K562 (cell line): ENCODE measurements around the gene IRS1. TPM values are rescaled to one million over a fixed set of nuclear protein-coding genes. Genes with fewer than 3 reads are reported as not detected.

ENCODE experiments used
- ATAC-seq: fragments of 200-7000 bp; cut with Tn5 transposase; 3 replicates; pipeline ENCODE4 v1.9.1; 2020; ENCODE audit warnings: moderate library complexity
- BruUV-seq: library from RNA; stranded (reverse); fragments of 400-500 nt; replicated peaks from 2 replicates; lab custom pipeline; 2021; lab: Mats Ljungman, UMichigan
- CTCF ChIA-PET: fragments of 300-600 bp; formaldehyde crosslinking; extraction: SDS; loops from one replicate; lab custom pipeline; 2021; ENCODE audit warnings: low intra/inter-chr PET ratio; lab: Yijun Ruan, JAX
- POLR2A ChIA-PET: fragments of 300-600, 350-650 bp; sonication (Branson Sonifier 250); formaldehyde crosslinking; extraction: SDS; loops from one replicate; lab custom pipeline; 2021; ENCODE audit warnings: antibody characterized with exemption, inconsistent platforms; lab: Yijun Ruan, JAX
- DNase-seq, 4 experiments: peaks; one replicate each; pipeline versions ENCODE4 v3.0.0 to v3.0.0-alpha.2; 2011 to 2018; ENCODE audit warnings: low spot score in 3 of 4, mixed read lengths in 3 of 4; ENCODE audit errors: extremely low read depth in 1 of 4
- FAIRE-seq: peaks from 2 replicates; lab custom pipeline; 2011; peaks lifted over from hg19 to GRCh38; lab: Jason Lieb, UNC
- H2AFZ ChIP-seq: 2 replicates; pipeline ENCODE4 v1.6.0; 2011; ENCODE audit warnings: low read depth, low read length, control low read depth, inconsistent platforms
- H3K27ac ChIP-seq: fragments of 200-600 bp; 3 replicates; pipeline ENCODE4 v1.8.0; 2011; ENCODE audit warnings: low read depth, mild to moderate bottlenecking, control low read depth, inconsistent platforms, low read length, moderate library complexity, mixed read lengths; ENCODE audit errors: extremely low read depth
- H3K27me3 ChIP-seq, 2 experiments: fragments of 300-600 bp in 1 of 2; 2 replicates in 1 of 2; 3 replicates in 1 of 2; pipeline versions ENCODE4 v1.6.0 to v1.8.0; 2011; ENCODE audit warnings: inconsistent platforms in 2 of 2, low read length in 2 of 2, mild to moderate bottlenecking in 1 of 2, mixed read lengths in 1 of 2, moderate library complexity in 1 of 2; ENCODE audit not compliant: control insufficient read depth in 2 of 2, insufficient read depth in 2 of 2
- H3K36me3 ChIP-seq: fragments of 300-600 bp; 3 replicates; pipeline ENCODE4 v1.8.0; 2011; ENCODE audit warnings: mild to moderate bottlenecking, low read length, inconsistent platforms; ENCODE audit not compliant: control insufficient read depth, insufficient read depth
- H3K4me1 ChIP-seq, 2 experiments: fragments of 200-600 bp in 1 of 2; replicated peaks in 1 of 2; 2 replicates in 1 of 2; 3 replicates in 1 of 2; pipeline versions ENCODE4 v1.5.1 to v1.8.0; 2011; ENCODE audit warnings: inconsistent platforms in 2 of 2, low read length in 2 of 2, mild to moderate bottlenecking in 1 of 2, mixed read lengths in 1 of 2, moderate library complexity in 1 of 2; ENCODE audit not compliant: control insufficient read depth in 2 of 2, insufficient read depth in 2 of 2
- H3K4me2 ChIP-seq: 2 replicates; pipeline ENCODE4 v1.6.1; 2011; ENCODE audit warnings: low read length, control low read depth, inconsistent platforms, mixed read lengths; ENCODE audit not compliant: insufficient read depth
- H3K4me3 ChIP-seq: fragments of 200-600 bp; sonication (generic), shearing (Covaris generic); 2 replicates; pipeline ENCODE4 v1.5.1; 2016; ENCODE audit warnings: control low read depth, inconsistent platforms
- H3K79me2 ChIP-seq: fragments of 200-600 bp; 3 replicates; pipeline ENCODE4 v1.8.0; 2011; ENCODE audit warnings: low read length, inconsistent platforms; ENCODE audit not compliant: control insufficient read depth, insufficient read depth
- H3K9ac ChIP-seq, 2 experiments: 2 replicates each; pipeline versions ENCODE4 v1.6.0 to v1.6.1; 2011; ENCODE audit warnings: low read depth in 2 of 2, low read length in 2 of 2, control low read depth in 1 of 2, inconsistent platforms in 1 of 2, mild to moderate bottlenecking in 1 of 2, mixed read lengths in 1 of 2; ENCODE audit not compliant: insufficient read depth in 1 of 2
- H3K9me1 ChIP-seq: one replicate; pipeline ENCODE4 v1.6.0; 2011; ENCODE audit warnings: inconsistent platforms, mild to moderate bottlenecking, low read length, moderate library complexity; ENCODE audit not compliant: control insufficient read depth, insufficient read depth
- H3K9me3 ChIP-seq: replicated peaks from 2 replicates; pipeline ENCODE4 v1.5.1; 2011; ENCODE audit warnings: low read depth, low read length, inconsistent platforms; ENCODE audit not compliant: control insufficient read depth, insufficient read depth
- H4K20me1 ChIP-seq: replicated peaks from 2 replicates; pipeline ENCODE4 v1.6.1; 2011; ENCODE audit warnings: low read length, inconsistent platforms, mixed read lengths; ENCODE audit not compliant: control insufficient read depth, insufficient read depth
- CBX1 ChIP-seq: sonication (generic); IDR thresholded peaks from 2 replicates; pipeline ENCODE4 v1.6.1; 2016; ENCODE audit warnings: antibody characterized with exemption, low read depth, mild to moderate bottlenecking
- ERF ChIP-seq: fragments of 450-650 bp; formaldehyde crosslinking; IDR thresholded peaks from 2 replicates; pipeline ENCODE4 v1.4.0; 2020; ENCODE audit warnings: mild to moderate bottlenecking, mixed read lengths
- HDAC8 ChIP-seq: fragments of 450-650 bp; IDR thresholded peaks from 2 replicates; pipeline ENCODE4 v1.6.1; 2016; ENCODE audit warnings: mild to moderate bottlenecking, missing genetic modification characterization, moderate library complexity, missing compliant biosample characterization
- MAFK ChIP-seq: IDR thresholded peaks from 2 replicates; pipeline ENCODE4 v1.6.1; 2011; ENCODE audit warnings: low read length, improper control_type of control experiment
- RAD51 ChIP-seq: fragments of 450-650 bp; IDR thresholded peaks from 2 replicates; pipeline ENCODE4 v1.7.1; 2016; ENCODE audit warnings: low read depth, mild to moderate bottlenecking, borderline replicate concordance
- SMARCA5 ChIP-seq: fragments of 450-650 bp; IDR thresholded peaks from 2 replicates; pipeline ENCODE4 v1.6.1; 2016
- ZC3H11A ChIP-seq: IDR thresholded peaks from 2 replicates; pipeline ENCODE4 v1.6.1; 2012; ENCODE audit warnings: low read depth, low read length, improper control_type of control experiment
- WGBS: fragments of 100-300 bp; shearing (Covaris generic); methylation state at CpG from one replicate; pipeline ENCODE4 v1.1.6; 2016; ENCODE audit warnings: low coverage, mixed read lengths; ENCODE audit not compliant: insufficient coverage; ENCODE audit errors: missing lambda C conversion rate; 5-methylcytosine and 5-hydroxymethylcytosine counted together
- in situ Hi-C: fragments of 300-500 bp; cut with MboI; formaldehyde crosslinking; loops from 4 replicates; pipeline ENCODE4 v1.15.0; 2018; ENCODE audit warnings: inconsistent platforms, mixed read lengths
- intact Hi-C: fragments of 100-400 bp; cut with micrococcal nuclease; formaldehyde crosslinking; loops from 2 replicates; pipeline ENCODE4 v1.14.2; 2022
- polyA plus RNA-seq, 8 experiments: library from polyadenylated mRNA; depleted of rRNA in 4 of 8; stranded (reverse) in 5 of 8; unstranded in 3 of 8; fragments of >200 nt; fragmentation: Nextera tagmentation in 2 of 8; fragmentation: Illumina TruSeq in 1 of 8; extraction: Ambion mirVana in 2 of 8; extraction: Trizol in 1 of 8; gene quantifications; 2 replicates each; pipeline versions ENCODE4 v1.2.1 to v1.2.3, GENCODE V29; 2011 to 2014; ENCODE audit warnings: inconsistent platforms in 1 of 8, missing spikeins in 1 of 8
- total RNA-seq, 7 experiments: library from RNA; depleted of rRNA in 6 of 7; stranded (reverse); fragments of >200 nt in 6 of 7; fragmentation: Illumina TruSeq in 2 of 7; extraction: Trizol in 2 of 7; gene quantifications; 2 replicates each; pipeline versions ENCODE4 v1.2.1 to v1.2.3, GENCODE V29; 2011 to 2021; ENCODE audit warnings: low replicate concordance in 1 of 7
- TF ChIP-seq, protein P1 (sequence below): fragments of 450-650 bp; IDR thresholded peaks from 2 replicates; pipeline ENCODE4 v1.6.1; 2016; ENCODE audit warnings: antibody characterized with exemption
- TF ChIP-seq, protein P2 (sequence below): sonication (generic); formaldehyde crosslinking; IDR thresholded peaks from 2 replicates; pipeline ENCODE4 v1.8.1; 2022; ENCODE audit warnings: missing genetic modification reagents

Gene IRS1
- total and polyA plus RNA-seq, 9 of the 15 experiments (the other 6 are each of a cell fraction or from before 2014, with no cell fraction given): under 0.01 to 0.31 (median 0.08) TPM; not detected in 1

DNA sequence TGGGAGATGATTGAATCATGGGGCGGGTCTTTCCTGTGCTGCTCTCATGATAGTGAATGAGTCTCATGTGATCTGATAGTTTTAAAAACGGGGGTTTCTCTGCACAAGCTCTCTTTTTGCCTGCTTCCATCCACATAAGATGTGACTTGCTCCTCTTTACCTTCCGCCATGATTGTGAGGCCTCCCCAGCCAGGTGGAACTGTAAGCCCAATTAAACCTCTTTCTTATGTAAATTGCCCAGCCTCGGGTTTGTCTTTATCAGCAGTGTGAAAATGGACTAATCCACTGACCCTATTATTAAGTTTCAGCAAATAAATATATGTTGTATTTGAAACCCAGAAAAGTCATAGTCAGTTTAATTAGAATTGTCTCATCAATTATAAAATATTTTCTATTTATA is 22.0 kb downstream of the IRS1 start (continued):
- TF ChIP-seq, protein P1, sequence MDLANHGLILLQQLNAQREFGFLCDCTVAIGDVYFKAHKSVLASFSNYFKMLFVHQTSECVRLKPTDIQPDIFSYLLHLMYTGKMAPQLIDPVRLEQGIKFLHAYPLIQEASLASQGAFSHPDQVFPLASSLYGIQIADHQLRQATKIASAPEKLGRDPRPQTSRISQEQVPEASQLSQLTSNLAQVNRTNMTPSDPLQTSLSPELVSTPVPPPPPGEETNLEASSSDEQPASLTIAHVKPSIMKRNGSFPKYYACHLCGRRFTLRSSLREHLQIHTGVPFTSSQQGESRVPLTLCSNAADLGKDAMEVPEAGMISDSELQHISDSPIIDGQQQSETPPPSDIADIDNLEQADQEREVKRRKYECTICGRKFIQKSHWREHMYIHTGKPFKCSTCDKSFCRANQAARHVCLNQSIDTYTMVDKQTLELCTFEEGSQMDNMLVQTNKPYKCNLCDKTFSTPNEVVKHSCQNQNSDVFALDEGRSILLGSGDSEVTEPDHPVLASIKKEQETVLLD: no peak
- no peak for TF ChIP-seq ZC3H11A
- TF ChIP-seq MAFK: no peak
- TF ChIP-seq, protein P2, sequence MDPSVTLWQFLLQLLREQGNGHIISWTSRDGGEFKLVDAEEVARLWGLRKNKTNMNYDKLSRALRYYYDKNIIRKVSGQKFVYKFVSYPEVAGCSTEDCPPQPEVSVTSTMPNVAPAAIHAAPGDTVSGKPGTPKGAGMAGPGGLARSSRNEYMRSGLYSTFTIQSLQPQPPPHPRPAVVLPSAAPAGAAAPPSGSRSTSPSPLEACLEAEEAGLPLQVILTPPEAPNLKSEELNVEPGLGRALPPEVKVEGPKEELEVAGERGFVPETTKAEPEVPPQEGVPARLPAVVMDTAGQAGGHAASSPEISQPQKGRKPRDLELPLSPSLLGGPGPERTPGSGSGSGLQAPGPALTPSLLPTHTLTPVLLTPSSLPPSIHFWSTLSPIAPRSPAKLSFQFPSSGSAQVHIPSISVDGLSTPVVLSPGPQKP (CRISPR knock-in tag): no peak
- TF ChIP-seq, all 486 proteins: peak for 0

DNA sequence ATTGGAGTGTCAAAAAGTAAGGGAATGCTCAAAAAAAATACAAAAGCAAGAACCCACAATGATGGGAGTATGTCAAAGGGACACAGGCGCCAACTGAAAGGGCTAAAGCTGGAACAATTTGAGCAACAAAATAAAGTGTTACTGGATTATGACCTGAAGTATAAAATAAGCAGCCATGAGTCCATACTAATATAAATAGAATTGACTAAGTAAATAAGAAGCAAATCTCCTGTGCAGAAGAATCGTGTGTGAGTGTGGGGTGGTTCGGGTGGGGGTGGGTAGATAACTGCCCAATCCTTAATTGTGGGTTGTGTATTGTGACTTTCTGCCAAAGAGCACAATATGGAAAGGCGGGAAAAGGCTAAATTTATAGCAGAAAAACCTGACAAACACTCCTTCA is 23.5 kb downstream of the IRS1 start:
- Histone ChIP-seq H3K4me1 (peaks cover 0 to 4% of the 10 kb centered on the region in 2 experiments; a peak in 2 of 5 replicates), H3K4me3 (no peak overlapping the region), H3K9ac (no peak overlapping the region), H3K79me2 (no peaks in the 10 kb centered on the region), H3K27me3 (no peaks in the 10 kb centered on the region), H2AFZ (no peak overlapping the region), H3K4me2 (no peak overlapping the region), H3K9me1 (no peaks in the 10 kb centered on the region), H4K20me1 (no peaks in the 10 kb centered on the region), H3K9me3 (no peaks in the 10 kb centered on the region), H3K36me3 (no peaks in the 10 kb centered on the region), H3K27ac (no peak overlapping the region)
- ChIA-PET POLR2A (no interaction called here), CTCF (no interaction called here)
- intact Hi-C loops: no loop called here
- 15% methylated on average over 1 of the region's 4 CpGs for WGBS
- TF ChIP-seq CBX1 (no peak), HDAC8 (tag) (no peak), ERF (no peak), RAD51 (no peak), SMARCA5 (no peak)
- no peak for ATAC-seq
- BruUV-seq: no TSS peak
- no peak for FAIRE-seq
- no peak for DNase-seq
- in situ Hi-C loops: no loop called here
